Measurements from ENCODE around the gene SNX25.

GRCh38 chr4:185390941-185391340 is 181.5 kb downstream of the SNX25 start:
- TF ChIP-seq POLR2AphosphoS5 (IDR thresholded peaks at IDR 0.05) (no peak), EP300 (conservative IDR thresholded peaks at IDR 0.05; ENCODE audit: poor library complexity, severe bottlenecking) (no peak), EZH2 (IDR thresholded peaks at IDR 0.05; ENCODE audit: borderline replicate concordance, insufficient read depth, low read length, poor library complexity, severe bottlenecking) (no peak)

Data from neural cell (in vitro differentiated cells).